NCI-H82 treated with DMSO at 0.1 percent for 48 hours (cell line): ENCODE data around the gene SLX4IP.

Source experiments
- DNase-seq: peaks from one replicate; lab custom pipeline; 2025; ENCODE audit not compliant: unreplicated experiment; lab: John Stamatoyannopoulos, UW

Gene SLX4IP

DNA sequence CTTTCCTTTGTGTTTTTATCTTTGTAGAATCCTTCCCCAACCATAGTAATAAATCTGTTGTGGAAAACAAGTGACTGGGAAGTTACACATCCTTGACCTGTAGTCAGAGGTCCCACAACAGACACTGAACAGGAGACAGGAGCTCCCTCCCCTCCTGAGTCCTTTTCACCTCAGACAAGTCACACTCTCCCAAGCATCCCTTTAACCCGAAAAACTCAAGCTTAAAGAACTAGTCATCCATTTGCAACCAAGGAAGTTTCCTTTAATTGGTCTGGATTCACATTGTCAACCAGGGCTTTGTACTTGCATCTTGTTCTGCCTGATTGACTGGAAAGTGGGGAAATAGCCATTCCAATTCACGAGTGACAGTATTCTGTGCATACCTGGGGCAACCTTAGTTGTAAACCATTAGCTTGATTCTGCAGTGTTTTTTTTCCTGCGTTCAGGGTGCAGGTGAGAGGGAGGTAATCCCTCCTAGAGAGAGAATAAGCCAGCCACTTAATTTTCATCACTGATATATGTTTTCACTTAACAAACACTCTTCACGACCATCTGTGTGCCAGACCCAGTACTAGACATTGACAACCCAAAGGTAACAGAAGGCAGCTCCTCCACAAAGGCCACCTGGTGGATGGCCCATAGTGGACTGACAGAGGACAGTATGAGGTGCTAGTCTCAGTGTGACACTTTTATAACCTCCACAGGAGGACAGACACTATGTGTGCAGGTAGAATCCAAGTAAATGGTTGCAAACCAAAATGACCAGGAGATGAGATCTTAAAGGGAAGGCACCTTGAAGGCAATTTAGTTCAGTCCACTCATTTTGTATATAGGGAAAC is 112.4 kb downstream of the SLX4IP start:
- no peak for DNase-seq

DNA sequence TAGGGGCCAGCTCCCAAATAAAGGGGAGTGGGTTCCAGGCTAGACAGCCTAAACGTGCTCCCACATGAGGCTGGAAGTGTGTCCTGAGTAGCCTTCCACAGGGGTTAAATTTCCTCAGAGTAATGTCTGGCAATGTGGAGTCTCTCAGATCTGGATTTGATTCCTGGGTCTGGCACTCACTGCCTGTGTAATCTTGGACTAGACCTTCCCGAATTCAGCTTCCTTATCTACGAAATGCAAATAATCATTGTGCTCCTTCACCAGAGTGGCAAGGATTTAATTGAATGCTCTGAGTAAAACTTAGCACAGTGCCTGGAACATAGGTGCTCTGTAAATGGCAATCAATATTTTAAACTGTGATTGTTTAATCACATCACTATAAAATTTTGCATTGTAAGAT is 114.4 kb downstream of the SLX4IP start:
- no peak for DNase-seq

DNA sequence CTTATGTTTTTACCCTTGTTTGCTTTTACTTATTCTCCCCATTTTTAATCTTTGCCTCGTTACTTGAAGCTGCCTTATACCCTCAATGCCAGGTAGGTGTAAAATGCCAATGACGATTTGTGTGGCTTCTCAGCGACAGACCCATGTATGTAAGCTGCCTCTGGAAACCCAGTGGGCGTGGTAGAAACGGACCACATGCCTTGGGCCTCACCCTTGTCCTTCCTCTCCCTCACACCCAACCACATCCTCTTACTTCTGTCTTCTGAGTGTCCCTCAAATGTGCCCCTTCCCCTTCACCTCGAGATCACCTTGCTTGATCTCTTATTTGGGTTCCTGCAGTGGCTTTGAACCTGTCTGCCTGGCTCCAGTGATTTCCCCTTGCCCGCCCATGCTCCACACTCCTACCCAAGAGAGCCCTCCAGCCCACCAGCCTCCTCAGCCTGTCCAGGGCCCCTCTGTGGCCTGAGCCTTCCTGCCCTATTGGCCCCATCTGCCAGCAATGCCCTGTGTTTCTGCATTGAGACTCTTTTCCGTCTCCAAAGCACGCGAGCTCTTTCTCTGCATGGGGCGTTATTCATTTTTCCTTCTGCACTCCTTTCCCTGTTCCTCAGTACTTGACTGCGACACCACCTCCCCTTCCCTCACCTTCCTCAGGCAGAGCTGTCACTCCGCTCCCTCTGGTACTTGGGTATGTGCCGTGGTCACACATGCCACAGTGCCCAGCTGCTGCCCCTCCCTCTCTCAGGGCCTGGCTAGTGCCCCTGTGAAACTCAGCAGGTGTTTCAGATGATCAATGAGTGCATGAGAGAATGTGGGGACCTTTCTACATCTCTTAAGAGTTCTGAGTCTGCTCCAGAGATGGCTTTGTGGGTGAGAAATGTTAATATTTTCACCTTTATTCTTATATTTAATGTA is 115.4 kb downstream of the SLX4IP start:
- no peak for DNase-seq

DNA sequence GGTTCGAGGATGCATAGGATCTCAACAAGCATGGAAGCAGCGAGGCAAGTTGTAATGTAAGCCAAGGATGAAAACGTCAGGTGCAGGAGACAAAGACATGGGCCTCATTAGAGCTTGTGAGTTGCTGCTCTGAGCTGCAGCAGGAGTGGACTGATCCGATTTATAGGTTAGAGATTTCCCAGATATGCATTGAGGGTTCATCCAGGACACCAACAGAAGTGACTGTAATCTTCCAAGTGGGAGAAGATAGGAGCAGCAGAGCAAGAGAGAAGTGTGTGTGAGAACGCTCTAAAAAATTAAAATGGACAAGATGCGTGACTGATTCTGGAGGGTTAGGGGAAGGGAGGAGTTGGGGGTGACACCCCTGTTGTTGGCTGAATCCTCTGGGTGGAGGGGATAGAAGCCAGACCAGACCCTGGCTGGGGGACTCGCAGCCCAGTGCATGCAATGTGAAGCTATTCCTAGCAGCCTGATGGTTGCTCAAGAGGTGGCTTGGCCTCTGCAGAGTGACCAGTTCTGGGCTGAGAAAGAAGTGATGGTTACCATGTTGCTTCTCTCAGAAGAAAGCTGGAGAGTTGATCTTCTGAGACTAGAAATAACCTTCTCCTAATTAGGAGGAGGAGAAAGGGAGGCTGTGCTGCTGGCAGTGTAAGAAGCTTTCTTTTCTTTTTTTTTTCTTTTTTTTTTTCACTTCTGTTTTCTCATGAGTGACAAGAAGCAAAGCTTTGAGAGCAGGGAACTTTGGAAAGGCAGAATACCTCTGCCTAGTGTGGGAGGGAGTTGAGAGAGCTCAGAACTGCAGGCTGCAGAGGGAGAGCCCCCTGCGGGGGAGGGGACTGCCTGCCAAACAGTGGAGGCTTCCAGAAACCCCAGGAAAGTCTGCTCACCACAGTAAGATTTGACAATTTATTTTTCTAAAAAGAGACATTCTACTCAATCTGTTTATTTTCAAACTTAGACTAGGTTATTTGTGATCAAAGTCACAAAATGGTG is 116.9 kb downstream of the SLX4IP start:
- peak; percentile 34 for DNase-seq

DNA sequence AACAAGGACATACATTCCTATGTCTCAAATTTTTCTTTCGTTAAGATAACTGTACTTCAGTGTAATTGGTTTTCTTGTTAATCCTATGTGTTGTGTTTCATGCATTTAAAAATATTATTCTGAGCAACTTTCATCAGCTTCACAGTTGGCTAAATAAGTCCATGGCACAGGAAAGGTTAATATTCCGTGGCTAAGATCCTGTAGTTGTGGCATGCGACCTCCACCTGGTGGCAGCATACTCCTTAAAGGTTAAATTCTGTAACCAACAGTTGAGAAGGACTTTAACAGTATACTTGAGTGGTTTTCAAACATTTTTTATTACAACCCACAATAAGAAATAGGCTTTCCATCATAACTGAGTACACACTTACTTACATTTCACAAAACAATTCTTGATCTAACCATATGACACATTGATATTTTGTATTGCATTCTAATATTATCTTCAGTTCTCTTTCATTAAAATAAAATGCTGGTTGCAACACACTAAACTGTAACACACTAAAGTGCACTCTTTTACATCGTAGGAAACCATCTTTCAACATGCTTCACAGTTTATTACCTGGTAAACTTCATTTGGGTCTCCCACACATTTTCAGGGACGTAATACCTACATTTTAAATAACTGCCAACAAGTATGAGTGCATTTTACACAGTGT is 118.3 kb downstream of the SLX4IP start:
- DNase-seq, result peak; percentile 35

DNA sequence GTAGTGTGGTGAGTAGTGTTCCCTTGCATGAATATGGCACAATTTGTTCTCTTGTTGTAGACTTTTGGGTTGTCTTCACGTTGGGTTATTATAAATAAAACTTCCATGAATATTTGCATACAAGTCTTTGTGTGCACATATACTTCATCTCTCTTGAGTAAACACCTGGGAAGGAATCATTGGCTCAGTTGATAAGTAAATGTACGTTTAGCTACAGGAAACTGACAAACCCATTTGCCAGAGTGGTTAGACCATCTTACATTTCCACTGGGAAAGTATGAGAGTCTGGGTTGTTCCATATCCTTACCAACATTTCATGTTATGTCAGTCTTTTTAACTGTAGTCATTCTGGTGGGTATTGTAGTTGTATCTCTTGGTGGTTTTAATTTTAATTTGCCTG is 119.2 kb downstream of the SLX4IP start:
- DNase-seq, result no peak

DNA sequence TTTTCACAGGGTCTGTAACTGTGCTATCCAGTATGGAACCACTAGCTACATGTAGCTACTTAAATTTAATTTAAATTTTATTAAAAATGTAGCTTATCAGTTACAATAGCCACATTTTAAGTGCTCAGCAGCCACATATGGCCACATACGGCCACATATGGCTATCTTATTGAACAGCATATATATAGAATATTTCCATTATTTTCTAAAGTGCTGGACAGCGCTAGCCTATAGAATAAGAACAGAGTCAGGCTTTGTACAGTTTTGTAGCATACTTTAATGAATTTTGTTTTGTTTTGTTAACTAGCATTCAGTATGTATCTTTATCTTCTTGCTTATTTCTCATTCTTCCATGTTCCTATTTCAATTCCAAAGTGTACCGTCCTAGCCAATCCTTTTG is 120.3 kb downstream of the SLX4IP start:
- DNase-seq, result no peak

DNA sequence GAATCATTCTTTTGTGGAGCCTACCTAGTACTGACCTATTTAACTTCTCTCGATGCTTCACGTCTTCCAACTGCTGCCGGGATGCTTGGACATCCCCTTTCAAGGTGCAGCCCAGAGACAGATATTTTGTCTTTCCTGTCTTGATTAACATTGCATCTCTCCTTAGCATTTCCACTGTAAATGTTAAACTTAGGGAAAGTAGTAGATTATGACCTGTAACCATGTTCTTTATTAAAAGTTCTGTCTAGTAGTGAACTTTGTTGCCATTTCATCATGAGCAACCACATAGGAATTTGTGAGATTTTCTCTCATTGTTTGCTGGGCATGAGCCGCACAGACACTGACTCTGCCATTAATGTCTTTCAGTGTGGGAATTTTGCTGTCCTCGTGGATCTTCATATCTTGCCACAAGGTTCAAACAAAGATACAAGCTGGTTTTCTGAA is 120.8 kb downstream of the SLX4IP start:
- DNase-seq, result no peak

DNA sequence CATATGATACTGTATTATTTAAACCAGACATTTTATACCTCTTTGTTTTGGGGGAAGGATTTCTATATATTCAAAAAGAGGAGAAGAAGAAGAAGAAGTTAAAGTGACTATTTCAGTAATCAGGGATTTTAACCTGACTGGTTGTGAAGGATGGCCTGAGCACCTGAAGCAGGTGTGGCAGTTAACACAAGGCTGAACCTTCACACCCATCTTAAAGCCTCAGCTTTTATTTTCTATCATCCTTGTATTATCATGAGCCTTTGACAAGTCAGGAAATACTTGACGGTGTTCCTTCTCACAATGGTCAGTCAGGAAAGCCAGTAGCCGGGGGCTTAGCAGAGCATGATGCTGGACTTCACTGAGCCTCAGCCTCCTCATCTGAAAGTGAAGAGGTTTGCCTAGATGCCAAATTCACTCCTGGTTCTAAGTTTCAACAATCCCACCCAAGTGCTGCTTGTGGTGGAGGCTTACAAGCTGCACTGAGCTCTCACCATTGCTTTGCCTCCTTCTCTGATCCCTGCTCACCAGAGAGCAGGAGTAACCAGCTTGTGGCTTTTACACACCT is 121.5 kb downstream of the SLX4IP start:
- no peak for DNase-seq

DNA sequence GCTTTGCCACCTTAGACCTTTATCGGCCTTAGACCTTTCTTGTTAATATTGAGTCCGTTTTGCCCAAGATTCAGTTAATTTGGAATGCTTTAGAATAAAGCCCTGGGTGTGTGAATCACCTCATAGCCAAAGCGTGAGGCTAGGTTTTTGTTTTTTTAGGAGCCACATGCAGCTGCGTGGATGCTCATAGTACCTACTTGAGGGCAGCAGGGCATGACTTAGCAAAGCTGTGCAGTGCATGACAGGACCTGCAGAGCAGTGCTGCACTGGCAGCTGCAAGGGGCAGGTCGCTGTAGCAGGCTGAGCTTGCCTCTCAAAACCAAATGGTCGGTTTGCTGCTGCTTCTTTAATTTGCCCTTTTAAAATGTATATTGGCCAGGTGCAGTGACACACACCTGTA is 122.6 kb downstream of the SLX4IP start:
- DNase-seq, result no peak

DNA sequence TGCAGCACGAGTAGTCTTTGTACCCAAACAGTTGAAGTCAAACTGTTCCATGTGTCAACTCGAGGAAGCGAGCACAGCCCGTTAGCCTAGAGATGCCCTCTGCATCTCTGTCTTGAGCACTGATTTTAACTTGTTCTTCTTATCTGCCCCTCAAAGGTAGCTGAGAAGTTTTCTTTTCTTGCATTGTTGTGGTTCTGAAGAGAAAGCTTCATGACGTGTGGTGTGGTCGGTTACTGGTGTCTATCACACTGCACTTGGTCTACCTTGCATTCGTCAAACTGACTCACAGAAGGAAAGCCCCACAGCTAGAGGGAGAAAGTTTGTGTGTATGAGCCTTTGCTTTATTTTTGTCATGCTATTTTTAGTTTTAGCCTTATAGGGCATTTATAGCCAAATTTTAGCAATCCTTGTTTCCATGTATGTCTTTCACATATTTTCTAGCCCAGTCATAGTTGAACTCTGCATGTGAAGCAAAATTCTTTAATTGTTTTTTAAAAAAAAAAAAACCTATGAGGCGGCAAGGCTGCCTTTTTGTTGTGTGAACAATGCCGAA is 123.6 kb downstream of the SLX4IP start:
- no peak for DNase-seq

DNA sequence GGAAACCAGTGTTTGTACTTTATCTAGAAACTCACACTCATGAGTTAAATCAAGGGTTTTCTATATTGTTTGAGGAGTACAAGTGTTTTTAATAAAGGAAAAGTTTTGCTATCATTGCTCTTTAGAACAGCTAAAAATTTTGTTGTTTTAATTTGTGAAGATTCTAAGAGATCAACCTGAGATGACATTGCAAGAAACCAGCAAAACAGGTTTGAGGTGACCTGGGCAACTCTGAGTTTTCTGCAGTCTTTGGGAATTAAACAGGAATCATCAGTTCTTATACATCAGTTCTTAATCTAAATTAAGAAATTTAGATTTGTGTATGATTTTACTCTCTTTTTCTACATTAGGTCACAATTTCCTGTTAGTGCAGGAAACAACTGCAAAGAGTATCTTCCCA is 124.2 kb downstream of the SLX4IP start:
- DNase-seq, result no peak

DNA sequence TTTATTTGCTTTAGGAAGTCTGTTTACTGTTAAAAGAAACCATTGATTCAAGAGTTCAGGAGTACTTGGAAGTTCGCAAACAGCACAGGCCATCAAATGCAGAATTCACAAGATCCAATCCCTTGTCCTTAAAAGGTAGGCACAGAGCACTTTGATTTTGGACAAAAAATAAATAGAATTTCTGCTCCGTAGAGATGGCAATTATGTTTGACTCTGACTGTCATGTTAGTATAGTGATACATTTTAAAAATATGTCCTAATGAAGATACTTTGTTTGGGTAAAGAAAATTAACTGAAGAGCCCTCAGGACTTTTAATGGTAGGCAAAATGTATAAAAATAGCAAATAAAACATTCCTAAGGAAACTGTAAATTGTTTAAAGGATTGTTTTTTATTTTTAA is 125.6 kb downstream of the SLX4IP start:
- no peak for DNase-seq

DNA sequence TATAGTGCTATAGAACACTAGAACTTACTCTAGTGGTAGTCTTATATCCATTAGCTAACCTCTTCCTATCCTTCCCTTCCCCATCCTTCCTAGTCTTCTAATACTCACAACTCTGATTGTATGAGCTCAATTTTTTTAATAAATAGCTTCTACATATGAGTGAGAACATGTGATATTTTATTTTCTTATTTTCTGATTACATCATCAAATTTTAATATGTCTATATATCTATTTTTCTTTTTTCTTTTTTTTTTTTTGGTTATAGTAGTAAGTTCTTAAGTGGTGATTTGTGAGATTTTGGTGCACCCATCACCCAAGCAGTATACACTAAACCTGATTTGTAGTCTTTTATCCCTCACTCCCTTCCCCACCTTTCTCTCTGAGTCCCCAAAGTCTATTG is 126.2 kb downstream of the SLX4IP start:
- DNase-seq, result no peak

DNA sequence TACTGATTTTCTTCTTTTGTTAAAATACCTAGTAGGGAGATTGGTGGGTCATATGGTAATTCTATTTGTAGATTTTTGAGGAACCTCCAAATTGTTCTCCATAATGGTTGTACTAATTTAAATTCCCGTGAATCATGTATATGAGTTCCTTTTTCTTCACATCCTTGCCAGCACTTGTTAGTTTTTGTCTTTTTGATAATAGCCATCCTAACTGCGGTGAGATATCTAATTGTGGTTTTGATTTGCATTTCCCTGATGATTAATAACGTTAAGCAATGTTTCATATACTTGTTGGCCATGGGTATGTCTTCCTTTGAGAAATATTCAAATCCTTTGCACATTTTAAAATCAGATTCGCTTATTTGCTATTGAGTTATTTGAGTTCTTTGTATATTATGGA is 127.8 kb downstream of the SLX4IP start:
- no peak for DNase-seq

DNA sequence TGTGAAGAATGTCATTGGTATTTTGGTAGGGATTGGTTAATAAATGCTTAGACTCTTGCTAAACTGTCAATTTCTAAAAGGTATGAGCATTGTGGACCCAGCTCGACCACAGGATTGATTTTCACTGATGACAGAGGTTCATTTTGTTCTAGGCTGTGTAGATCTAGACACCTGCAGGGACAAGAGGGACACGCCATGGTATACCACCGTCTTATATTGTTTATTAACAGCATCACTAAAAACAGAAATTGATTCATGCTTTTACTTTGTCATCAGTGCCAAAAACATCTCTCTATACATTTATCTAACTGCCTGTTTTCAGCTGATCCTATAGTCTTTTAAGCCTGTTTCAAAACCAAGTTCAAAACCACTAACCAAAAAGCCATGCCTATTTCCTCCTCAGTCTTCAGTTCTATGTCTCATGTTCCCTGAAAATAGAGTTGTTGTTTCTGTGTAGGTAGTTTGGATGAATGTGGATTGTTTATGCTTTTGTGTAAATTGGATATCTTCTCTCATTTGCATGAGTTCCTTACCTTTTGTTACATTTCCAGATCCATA is 128.9 kb downstream of the SLX4IP start:
- DNase-seq, result no peak

DNA sequence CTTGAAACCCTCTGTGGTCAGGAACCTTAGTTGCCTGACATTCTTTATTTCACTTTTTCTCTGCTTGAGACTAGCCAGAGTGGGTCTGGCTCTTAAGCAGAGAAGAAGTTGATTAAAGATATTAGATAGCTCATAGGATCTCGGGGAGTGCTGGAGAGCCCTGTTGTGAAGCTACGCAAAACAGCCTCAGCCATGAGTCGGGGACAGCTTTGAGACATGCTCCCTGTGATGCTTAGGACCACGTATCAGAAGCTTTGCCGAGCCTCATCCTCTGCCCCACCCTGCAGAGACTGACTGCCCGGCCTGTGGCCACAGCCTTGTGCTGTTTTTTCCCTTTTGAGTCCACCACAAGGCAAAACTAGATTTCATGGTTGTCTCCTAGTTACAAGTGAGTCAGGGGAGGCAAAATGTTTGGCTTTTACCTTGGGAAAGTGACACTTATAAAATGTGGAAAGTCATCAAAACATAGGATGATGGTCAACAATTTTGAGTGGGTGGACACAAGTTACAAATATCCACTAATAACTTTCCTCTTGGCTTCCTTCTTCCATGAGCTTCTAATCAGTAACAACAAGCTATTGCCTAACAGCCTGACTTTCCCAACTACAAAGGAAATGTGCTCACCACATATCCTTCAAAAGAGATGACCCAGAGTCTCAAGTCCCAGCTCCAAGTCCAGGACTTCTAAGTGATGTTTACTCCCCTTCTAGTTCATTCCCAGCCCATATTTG is 130.3 kb downstream of the SLX4IP start:
- DNase-seq, result no peak
